Neural cell (in vitro differentiated cells): ENCODE measurements around the gene ETV6. TPM values are rescaled to one million over a fixed set of nuclear protein-coding genes. Genes with fewer than 3 reads are reported as not detected.

Experiments used
- H2AFZ ChIP-seq: fragments of 200-600, 300-800 bp; sonication (generic), shearing (Covaris generic); 2 replicates; pipeline ENCODE4 v1.6.0; 2014; ENCODE audit warnings: low read depth, mild to moderate bottlenecking, antibody characterized with exemption, low read length, moderate library complexity
- H3F3A ChIP-seq: fragments of 200-600 bp; shearing (Covaris generic); 2 replicates; pipeline ENCODE4 v1.6.1; 2016; ENCODE audit warnings: mild to moderate bottlenecking, moderate library complexity, mixed read lengths, antibody characterized with exemption, low read length; ENCODE audit not compliant: insufficient read depth, poor library complexity, severe bottlenecking
- H3K27ac ChIP-seq: fragments of 200-600, 300-800 bp; sonication (generic), shearing (Covaris generic); 2 replicates; pipeline ENCODE4 v1.5.1; 2014; ENCODE audit warnings: mild to moderate bottlenecking, low read length, moderate library complexity
- H3K27me3 ChIP-seq: fragments of 300-800, 200-600 bp; sonication (generic), shearing (Covaris generic); 2 replicates; pipeline ENCODE4 v1.6.0; 2014; ENCODE audit warnings: mild to moderate bottlenecking, low read depth, low read length, moderate library complexity; ENCODE audit not compliant: insufficient read depth
- H3K36me3 ChIP-seq: fragments of 300-800, 200-600 bp; sonication (generic), shearing (Covaris generic); 2 replicates; pipeline ENCODE4 v1.5.1; 2014; ENCODE audit warnings: mild to moderate bottlenecking, antibody characterized with exemption, low read length, moderate library complexity; ENCODE audit not compliant: insufficient read depth
- H3K4me2 ChIP-seq: fragments of 300-800, 200-600 bp; sonication (generic), shearing (Covaris generic); 2 replicates; pipeline ENCODE4 v1.6.0; 2014; ENCODE audit warnings: mild to moderate bottlenecking, low read length
- H3K4me3 ChIP-seq: fragments of 300-800, 200-600 bp; sonication (generic), shearing (Covaris generic); 2 replicates; pipeline ENCODE4 v1.5.1; 2014; ENCODE audit warnings: mild to moderate bottlenecking, low read length, moderate library complexity
- H3K79me2 ChIP-seq: fragments of 200-600 bp; shearing (Covaris generic); replicated peaks from 2 replicates; pipeline ENCODE4 v1.6.0; 2014; ENCODE audit warnings: mild to moderate bottlenecking, low read length, moderate library complexity; ENCODE audit not compliant: insufficient read depth
- H3K9ac ChIP-seq: fragments of 300-800, 200-600 bp; sonication (generic), shearing (Covaris generic); 2 replicates; pipeline ENCODE4 v1.6.1; 2016; ENCODE audit warnings: mild to moderate bottlenecking, low read length, mixed read lengths
- H3K9me2 ChIP-seq: fragments of 200-600 bp; shearing (Covaris generic); 2 replicates; pipeline ENCODE4 v1.6.1; 2016; ENCODE audit warnings: mild to moderate bottlenecking, low read length, mixed read lengths; ENCODE audit not compliant: insufficient read depth
- H3K9me3 ChIP-seq: fragments of 200-600, 300-800 bp; sonication (generic), shearing (Covaris generic); 2 replicates; pipeline ENCODE4 v1.6.1; 2016; ENCODE audit warnings: mild to moderate bottlenecking, mixed run types, low read length, moderate library complexity, mixed read lengths
- H4K20me1 ChIP-seq: fragments of 200-600 bp; shearing (Covaris generic); 2 replicates; pipeline ENCODE4 v1.6.1; 2016; ENCODE audit warnings: mild to moderate bottlenecking, mixed run types; ENCODE audit not compliant: insufficient read depth
- CTCF ChIP-seq: fragments of 450-650 bp; IDR thresholded peaks from 2 replicates; pipeline ENCODE4 v1.5.1; 2014; ENCODE audit warnings: antibody characterized with exemption, mild to moderate bottlenecking, moderate library complexity; ENCODE audit not compliant: poor library complexity, severe bottlenecking
- EP300 ChIP-seq: fragments of 450-650 bp; conservative IDR thresholded peaks from 2 replicates; pipeline ENCODE4 v1.6.1; 2014; ENCODE audit warnings: antibody characterized with exemption, mild to moderate bottlenecking, moderate library complexity; ENCODE audit not compliant: poor library complexity, severe bottlenecking
- EZH2 ChIP-seq: fragments of 200-600, 300-800 bp; shearing (Covaris generic), sonication (generic); IDR thresholded peaks from 2 replicates; pipeline ENCODE4 v1.6.1; 2014; ENCODE audit warnings: antibody characterized with exemption, low read length, borderline replicate concordance, mild to moderate bottlenecking; ENCODE audit not compliant: insufficient read depth, poor library complexity, severe bottlenecking
- MXI1 ChIP-seq: fragments of 450-650 bp; conservative IDR thresholded peaks from 2 replicates; pipeline ENCODE4 v1.6.1; 2014; ENCODE audit warnings: antibody characterized with exemption, mild to moderate bottlenecking; ENCODE audit not compliant: poor library complexity, severe bottlenecking
- POLR2AphosphoS5 ChIP-seq: IDR thresholded peaks from 2 replicates; pipeline ENCODE4 v1.6.1; 2012
- RAD21 ChIP-seq: fragments of 450-650 bp; conservative IDR thresholded peaks from 2 replicates; pipeline ENCODE4 v1.6.1; 2014; ENCODE audit warnings: antibody characterized with exemption, mild to moderate bottlenecking, moderate library complexity
- REST ChIP-seq: IDR thresholded peaks from 2 replicates; pipeline ENCODE4 v1.6.1; 2012; ENCODE audit warnings: borderline replicate concordance
- SMC3 ChIP-seq: fragments of 450-650 bp; conservative IDR thresholded peaks from 2 replicates; pipeline ENCODE4 v1.6.1; 2014; ENCODE audit warnings: antibody characterized with exemption, mild to moderate bottlenecking, moderate library complexity; ENCODE audit not compliant: poor library complexity
- TAF1 ChIP-seq: IDR thresholded peaks from 2 replicates; pipeline ENCODE4 v1.6.1; 2012; ENCODE audit warnings: low read depth
- polyA plus RNA-seq: library from polyadenylated mRNA; depleted of rRNA; stranded (reverse); fragments of >200 nt; gene quantifications from 2 replicates; pipeline ENCODE4 v1.2.3, GENCODE V29; 2014

Gene ETV6
- polyA plus RNA-seq, 1 donor from 2014 or later, result 1.6 TPM

- no peak overlapping the region for H3K9ac ChIP-seq
- H3K27ac ChIP-seq, result no peak overlapping the region
- H3K9me2 ChIP-seq, result no peaks in the 10 kb centered on the region
- H2AFZ ChIP-seq, result no peak overlapping the region
- H3K27me3 ChIP-seq, result no peaks in the 10 kb centered on the region
- H4K20me1 ChIP-seq, result no peaks in the 10 kb centered on the region
- no peaks in the 10 kb centered on the region for H3K36me3 ChIP-seq
- no peaks in the 10 kb centered on the region for H3F3A ChIP-seq
- no peak for TF ChIP-seq REST
- TF ChIP-seq CTCF, result no peak
- no peak for TF ChIP-seq SMC3
- no peak for TF ChIP-seq RAD21
- TF ChIP-seq EP300, result no peak
- TF ChIP-seq POLR2AphosphoS5, result no peak
- no peak for TF ChIP-seq TAF1
- no peak for TF ChIP-seq EZH2
- no peak for TF ChIP-seq MXI1
- peaks cover 14% of the 10 kb centered on the region for H3K79me2 ChIP-seq
- no peaks in the 10 kb centered on the region for H3K9me3 ChIP-seq
- H3K4me2 ChIP-seq, result no peak overlapping the region
- H3K4me3 ChIP-seq, result no peak overlapping the region
Observed at GRCh38 chr12:11657511-11657910, 8.0 kb downstream of the ETV6 start.

- no peaks in the 10 kb centered on the region for H3F3A ChIP-seq
- peaks cover 4% of the 10 kb centered on the region for H3K79me2 ChIP-seq
- no peaks in the 10 kb centered on the region for H3K36me3 ChIP-seq
- H3K27me3 ChIP-seq, result no peaks in the 10 kb centered on the region
- H3K9me3 ChIP-seq, result no peaks in the 10 kb centered on the region
- H3K4me2 ChIP-seq, result no peak overlapping the region
- no peak overlapping the region for H3K27ac ChIP-seq
- TF ChIP-seq REST, result no peak
- no peak overlapping the region for H3K4me3 ChIP-seq
- H4K20me1 ChIP-seq, result no peaks in the 10 kb centered on the region
- no peak overlapping the region for H3K9ac ChIP-seq
- H2AFZ ChIP-seq, result no peak overlapping the region
- no peaks in the 10 kb centered on the region for H3K9me2 ChIP-seq
Observed at GRCh38 chr12:11658791-11659190, 9.3 kb downstream of the ETV6 start.
